Caco-2 (cell line): Measurements from ENCODE around the gene PHC2. TPM values are rescaled to one million over a fixed set of nuclear protein-coding genes. Genes with fewer than 3 reads are reported as not detected.

Experiments used
- BruUV-seq: library from RNA; stranded (reverse); fragments of 400-500 nt; replicated peaks from 2 replicates; lab custom pipeline; 2021; lab: Mats Ljungman, UMichigan
- CTCF ChIA-PET: fragments of 300-600 bp; sonication (Branson Sonifier 250); formaldehyde crosslinking; loops from one replicate; lab custom pipeline; 2022; ENCODE audit warnings: antibody characterized with exemption; lab: Charles Lee
- POLR2A ChIA-PET: fragments of 300-600 bp; sonication (Branson Sonifier 250); formaldehyde crosslinking; loops from one replicate; lab custom pipeline; 2022; ENCODE audit warnings: antibody characterized with exemption; lab: Charles Lee
- DNase-seq, 2 experiments: peaks; one replicate each; pipeline versions ENCODE4 v3.0.0 to v3.0.0-alpha.2; 2020 to 2022
- H3K27me3 ChIP-seq: replicated peaks from 2 replicates; pipeline ENCODE4 v1.6.0; 2011; ENCODE audit warnings: low read length; ENCODE audit not compliant: control insufficient read depth, insufficient read depth
- H3K36me3 ChIP-seq: 2 replicates; pipeline ENCODE4 v1.5.1; 2011; ENCODE audit warnings: low read length; ENCODE audit not compliant: control insufficient read depth, insufficient read depth
- H3K4me1 ChIP-seq: fragments of 250-450 bp; sonication (Bioruptor Pico); 2 replicates; pipeline ENCODE4 v1.5.1; 2020; ENCODE audit warnings: mild to moderate bottlenecking
- H3K4me3 ChIP-seq: 2 replicates; pipeline ENCODE4 v1.5.1; 2011; ENCODE audit warnings: low read depth, mild to moderate bottlenecking, control low read depth, low read length
- H3K9me3 ChIP-seq: fragments of 250-450 bp; sonication (Bioruptor Pico); 2 replicates; pipeline ENCODE4 v1.5.1; 2020; ENCODE audit warnings: mild to moderate bottlenecking, moderate library complexity
- H3K27ac Mint-ChIP-seq: one replicate; pipeline ENCODE4 v1.8.0; 2022; ENCODE audit warnings: mixed read lengths; ENCODE audit not compliant: unreplicated experiment
- H3K27me3 Mint-ChIP-seq: one replicate; pipeline ENCODE4 v1.8.0; 2022; ENCODE audit warnings: mixed read lengths; ENCODE audit not compliant: insufficient read depth, unreplicated experiment
- H3K36me3 Mint-ChIP-seq: one replicate; pipeline ENCODE4 v1.8.0; 2022; ENCODE audit warnings: mild to moderate bottlenecking, mixed read lengths; ENCODE audit not compliant: insufficient read depth, unreplicated experiment
- H3K4me1 Mint-ChIP-seq: one replicate; pipeline ENCODE4 v1.8.0; 2022; ENCODE audit warnings: low read depth, mixed read lengths; ENCODE audit not compliant: unreplicated experiment
- H3K4me3 Mint-ChIP-seq: one replicate; pipeline ENCODE4 v1.8.0; 2022; ENCODE audit warnings: mild to moderate bottlenecking, moderate library complexity, mixed read lengths; ENCODE audit not compliant: unreplicated experiment
- H3K9me3 Mint-ChIP-seq: one replicate; pipeline ENCODE4 v1.8.0; 2022; ENCODE audit warnings: mixed read lengths; ENCODE audit not compliant: unreplicated experiment
- CTCF ChIP-seq, 2 experiments: fragments of 200-600 bp in 1 of 2; IDR thresholded peaks; 1 replicate in 1 of 2; 2 replicates in 1 of 2; pipeline versions ENCODE4 v1.5.1 to v1.8.0; 2011 to 2022; ENCODE audit warnings: antibody characterized with exemption in 1 of 2, control low read depth in 1 of 2, inconsistent platforms in 1 of 2, low read depth in 1 of 2, low read length in 1 of 2, mild to moderate bottlenecking in 1 of 2, moderate library complexity in 1 of 2; ENCODE audit not compliant: insufficient read depth in 1 of 2, severe bottlenecking in 1 of 2, unreplicated experiment in 1 of 2
- intact Hi-C: fragments of 100-400 bp; cut with micrococcal nuclease; formaldehyde crosslinking; loops from one replicate; pipeline ENCODE4 v1.10.0; 2022; ENCODE audit not compliant: unreplicated experiment
- total RNA-seq: library from RNA; stranded (reverse); gene quantifications from 2 replicates; pipeline ENCODE4 v1.2.3, GENCODE V29; 2022

The PHC2 gene
- total RNA-seq, 1 experiment from 2014 or later: 35.2 TPM

- intact Hi-C loops: no loop called here
- Mint-ChIP-seq H3K27me3 (no peaks in the 10 kb centered on the region), H3K4me3 (no peak overlapping the region), H3K4me1 (no peaks in the 10 kb centered on the region), H3K9me3 (peaks cover 22% of the 10 kb centered on the region), H3K36me3 (no peaks in the 10 kb centered on the region), H3K27ac (no peak overlapping the region)
- no TSS peak for BruUV-seq
- DNase-seq: no peak
- no peaks in the 10 kb centered on the region for H3K27me3 ChIP-seq
- ChIA-PET POLR2A (no interaction called here), CTCF (no interaction called here)
- H3K9me3 ChIP-seq: no peaks in the 10 kb centered on the region; the same call in 1 of the 2 replicates
- no peak for TF ChIP-seq CTCF (IDR thresholded peaks at IDR 0.05; ENCODE audit: insufficient read depth in 1 of 2, low read depth in 1 of 2, low read length in 1 of 2, severe bottlenecking in 1 of 2, unreplicated experiment in 1 of 2)
- no peak overlapping the region for H3K4me3 ChIP-seq
- no peaks in the 10 kb centered on the region for H3K36me3 ChIP-seq
- no peaks in the 10 kb centered on the region for H3K4me1 ChIP-seq
These were observed 9.8 kb downstream of the PHC2 start for GRCh38 chr1:33420870-33421775.

DNA sequence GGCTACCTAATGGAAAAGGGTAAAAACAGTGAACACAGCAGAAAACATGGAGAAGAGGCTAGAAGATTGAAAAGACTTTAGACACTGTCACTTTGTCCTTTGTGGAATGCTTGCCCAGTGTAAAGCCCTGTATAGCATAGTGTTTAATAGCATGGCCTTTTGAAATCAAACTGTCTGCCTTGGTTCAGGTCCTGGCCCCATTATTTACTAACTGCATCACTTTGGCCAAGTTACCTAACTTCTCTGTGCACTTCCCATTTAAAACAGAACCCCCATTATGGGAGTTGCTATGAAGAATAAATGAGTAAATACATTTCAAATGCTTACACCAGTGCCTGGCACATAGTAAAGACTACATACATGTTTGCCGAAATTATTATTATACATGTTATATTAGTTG is 12.1 kb downstream of the PHC2 start:
- Histone ChIP-seq H3K27me3 (no peaks in the 10 kb centered on the region), H3K4me1 (no peaks in the 10 kb centered on the region), H3K4me3 (no peak overlapping the region), H3K36me3 (no peaks in the 10 kb centered on the region), H3K9me3 (peaks cover 6% of the 10 kb centered on the region; the same call in 1 of the 2 replicates)
- no peak overlapping the region for H3K27ac Mint-ChIP-seq
- POLR2A ChIA-PET: no interaction called here
- peaks cover 31% of the 10 kb centered on the region for H3K9me3 Mint-ChIP-seq
- H3K4me1 Mint-ChIP-seq: no peaks in the 10 kb centered on the region
- intact Hi-C loops: no loop called here
- CTCF ChIA-PET: no interaction called here
- no peak overlapping the region for H3K4me3 Mint-ChIP-seq
- no peak for TF ChIP-seq CTCF (IDR thresholded peaks at IDR 0.05; ENCODE audit: insufficient read depth in 1 of 2, low read depth in 1 of 2, low read length in 1 of 2, severe bottlenecking in 1 of 2, unreplicated experiment in 1 of 2)
- no peaks in the 10 kb centered on the region for H3K27me3 Mint-ChIP-seq
- no peak for DNase-seq
- no TSS peak for BruUV-seq
- no peaks in the 10 kb centered on the region for H3K36me3 Mint-ChIP-seq

- TF ChIP-seq CTCF (IDR thresholded peaks at IDR 0.05; ENCODE audit: insufficient read depth in 1 of 2, low read depth in 1 of 2, low read length in 1 of 2, severe bottlenecking in 1 of 2, unreplicated experiment in 1 of 2): no peak
- Histone ChIP-seq H3K9me3 (peaks cover 6% of the 10 kb centered on the region; the same call in 1 of the 2 replicates), H3K4me3 (no peak overlapping the region), H3K27me3 (no peaks in the 10 kb centered on the region), H3K36me3 (no peaks in the 10 kb centered on the region), H3K4me1 (no peaks in the 10 kb centered on the region)
- no TSS peak for BruUV-seq
- CTCF ChIA-PET: no interaction called here
- Mint-ChIP-seq H3K9me3 (peaks cover 31% of the 10 kb centered on the region), H3K4me3 (no peak overlapping the region), H3K4me1 (no peaks in the 10 kb centered on the region), H3K36me3 (no peaks in the 10 kb centered on the region), H3K27me3 (no peaks in the 10 kb centered on the region), H3K27ac (no peak overlapping the region)
- intact Hi-C loops: no loop called here
- DNase-seq: no peak
- POLR2A ChIA-PET: no interaction called here
These were observed 16.0 kb downstream of the PHC2 start for GRCh38 chr1:33414879-33415278.
